H1 (cell line): Measurements from ENCODE around the gene RITA1. TPM values are rescaled to one million over a fixed set of nuclear protein-coding genes. Genes with fewer than 3 reads are reported as not detected.

Experiments
- CTCF ChIA-PET: fragments of 300-600 bp; sonication (Branson Sonifier 250); formaldehyde crosslinking; loops from one replicate; lab custom pipeline; 2021; ENCODE audit not compliant: partially characterized antibody; lab: Charles Lee
- POLR2A ChIA-PET: fragments of 300-600 bp; sonication (Branson Sonifier 250); formaldehyde crosslinking; loops from one replicate; lab custom pipeline; 2021; ENCODE audit warnings: inconsistent platforms; ENCODE audit not compliant: partially characterized antibody; lab: Charles Lee
- DNase-seq, 2 experiments: peaks; one replicate each; pipeline versions ENCODE4 v3.0.0 to v3.0.0-alpha.2; 2010 to 2022; ENCODE audit warnings: low spot score in 2 of 2, low read depth in 1 of 2, mixed read lengths in 1 of 2
- FAIRE-seq: peaks from 2 replicates; lab custom pipeline; 2011; peaks lifted over from hg19 to GRCh38; lab: Jason Lieb, UNC
- H2AFZ ChIP-seq: 2 replicates; pipeline ENCODE4 v1.8.1; 2012; ENCODE audit warnings: low read length, inconsistent platforms
- H2AK5ac ChIP-seq: 2 replicates; pipeline ENCODE4 v1.6.1; 2013; ENCODE audit warnings: low read depth, low read length
- H2BK120ac ChIP-seq: replicated peaks from 2 replicates; pipeline ENCODE3; 2013; ENCODE audit warnings: low read depth, low read length, inconsistent platforms
- H2BK12ac ChIP-seq: 2 replicates; pipeline ENCODE4 v1.6.1; 2013; ENCODE audit warnings: low read depth, low read length
- H2BK15ac ChIP-seq: 2 replicates; pipeline ENCODE4 v1.6.1; 2013; ENCODE audit warnings: low read length
- H2BK20ac ChIP-seq: 2 replicates; pipeline ENCODE4 v1.6.1; 2013; ENCODE audit warnings: low read length
- H2BK5ac ChIP-seq: 2 replicates; pipeline ENCODE4 v1.6.1; 2013; ENCODE audit warnings: low read depth, low read length
- H3K14ac ChIP-seq: 2 replicates; pipeline ENCODE4 v1.6.1; 2013; ENCODE audit warnings: inconsistent platforms; ENCODE audit not compliant: insufficient read length
- H3K18ac ChIP-seq: 2 replicates; pipeline ENCODE4 v1.6.1; 2013; ENCODE audit warnings: low read length; ENCODE audit errors: extremely low read depth
- H3K23ac ChIP-seq: 2 replicates; pipeline ENCODE4 v1.6.1; 2013; ENCODE audit warnings: inconsistent platforms; ENCODE audit not compliant: insufficient read length
- H3K23me2 ChIP-seq: 2 replicates; pipeline ENCODE4 v1.6.1; 2013; ENCODE audit warnings: low read depth, low read length
- H3K27ac ChIP-seq: 2 replicates; pipeline ENCODE4 v1.6.1; 2011; ENCODE audit warnings: low read depth, low read length, inconsistent platforms
- H3K27me3 ChIP-seq, 4 experiments: replicated peaks in 1 of 4; 1 replicate in 1 of 4; 2 replicates in 3 of 4; pipeline versions ENCODE4 v1.6.1 to v1.8.1; 2011 to 2013; ENCODE audit warnings: low read length in 3 of 4, mild to moderate bottlenecking in 3 of 4, inconsistent platforms in 2 of 4, mixed read lengths in 2 of 4, moderate library complexity in 1 of 4; ENCODE audit not compliant: control insufficient read depth in 3 of 4, insufficient read depth in 3 of 4; ENCODE audit errors: extremely low read depth in 1 of 4
- H3K36me3 ChIP-seq, 4 experiments: 2 replicates each; pipeline versions ENCODE4 v1.6.1 to v1.8.1; 2011 to 2013; ENCODE audit warnings: mild to moderate bottlenecking in 4 of 4, low read length in 3 of 4, moderate library complexity in 2 of 4, control low read depth in 1 of 4, inconsistent platforms in 1 of 4; ENCODE audit not compliant: insufficient read depth in 4 of 4, control insufficient read depth in 2 of 4
- H3K4ac ChIP-seq: replicated peaks from 2 replicates; pipeline ENCODE3; 2013; ENCODE audit warnings: low read length, low read depth, mixed read lengths, inconsistent platforms; ENCODE audit not compliant: insufficient read length
- H3K4me1 ChIP-seq, 4 experiments: replicated peaks in 1 of 4; 1 replicate in 1 of 4; 2 replicates in 3 of 4; pipeline versions ENCODE4 v1.6.1 to v1.8.1; 2011 to 2013; ENCODE audit warnings: low read length in 3 of 4, inconsistent platforms in 2 of 4, mixed read lengths in 1 of 4; ENCODE audit not compliant: insufficient read depth in 4 of 4, control insufficient read depth in 3 of 4
- H3K4me2 ChIP-seq, 2 experiments: 2 replicates each; pipeline versions ENCODE4 v1.6.1 to v1.8.1; 2011 to 2013; ENCODE audit warnings: low read depth in 2 of 2, low read length in 2 of 2, control low read depth in 1 of 2, inconsistent platforms in 1 of 2, mild to moderate bottlenecking in 1 of 2; ENCODE audit not compliant: insufficient read depth in 1 of 2
- H3K4me3 ChIP-seq, 4 experiments: fragments of 200-600, 300-600 bp in 1 of 4; sonication (generic), shearing (Covaris generic), sonication (Bioruptor Twin) in 1 of 4; 2 replicates each; pipeline versions ENCODE4 v1.5.1 to v1.8.1; 2011 to 2016; ENCODE audit warnings: low read length in 4 of 4, low read depth in 3 of 4, control low read depth in 2 of 4, inconsistent platforms in 2 of 4, mild to moderate bottlenecking in 2 of 4, mixed read lengths in 1 of 4, moderate library complexity in 1 of 4; ENCODE audit not compliant: insufficient read depth in 2 of 4; ENCODE audit errors: extremely low read depth in 1 of 4
- H3K56ac ChIP-seq: replicated peaks from 2 replicates; pipeline ENCODE3; 2013; ENCODE audit warnings: low read depth, mild to moderate bottlenecking, mixed read lengths, low read length, inconsistent platforms; ENCODE audit not compliant: insufficient read length
- H3K79me1 ChIP-seq: 2 replicates; pipeline ENCODE4 v1.6.1; 2013; ENCODE audit warnings: low read depth, low read length, control low read depth
- H3K79me2 ChIP-seq, 2 experiments: 2 replicates each; pipeline versions ENCODE4 v1.6.1 to v1.8.1; 2012 to 2013; ENCODE audit warnings: low read length in 2 of 2, mild to moderate bottlenecking in 2 of 2, inconsistent platforms in 1 of 2; ENCODE audit not compliant: insufficient read depth in 2 of 2, control insufficient read depth in 1 of 2
- H3K9ac ChIP-seq, 4 experiments: replicated peaks in 1 of 4; 1 replicate in 1 of 4; 2 replicates in 3 of 4; pipeline versions ENCODE4 v1.6.1 to v1.8.1; 2011 to 2013; ENCODE audit warnings: low read depth in 3 of 4, low read length in 3 of 4, control low read depth in 2 of 4, mild to moderate bottlenecking in 2 of 4, moderate library complexity in 2 of 4, inconsistent platforms in 1 of 4; ENCODE audit errors: extremely low read depth in 1 of 4
- H3K9me3 ChIP-seq, 2 experiments: 2 replicates each; pipeline versions ENCODE4 v1.6.1 to v1.8.1; 2012 to 2013; ENCODE audit warnings: mild to moderate bottlenecking in 2 of 2, moderate library complexity in 2 of 2, control low read depth in 1 of 2, inconsistent platforms in 1 of 2, low read depth in 1 of 2, low read length in 1 of 2, mixed read lengths in 1 of 2; ENCODE audit not compliant: insufficient read depth in 2 of 2
- H4K20me1 ChIP-seq, 2 experiments: replicated peaks in 1 of 2; 2 replicates each; pipeline versions ENCODE3 to v1.8.1; 2011 to 2013; ENCODE audit warnings: inconsistent platforms in 2 of 2, low read length in 2 of 2, mild to moderate bottlenecking in 1 of 2; ENCODE audit not compliant: insufficient read depth in 2 of 2, control insufficient read depth in 1 of 2
- H4K5ac ChIP-seq: 2 replicates; pipeline ENCODE4 v1.6.1; 2013; ENCODE audit warnings: low read length, low read depth, mixed read lengths, inconsistent platforms; ENCODE audit not compliant: insufficient read length
- H4K8ac ChIP-seq: 2 replicates; pipeline ENCODE4 v1.8.0; 2013; ENCODE audit warnings: mild to moderate bottlenecking, moderate library complexity, low read length, inconsistent platforms; ENCODE audit not compliant: insufficient read depth; ENCODE audit errors: extremely low read depth
- H4K91ac ChIP-seq: replicated peaks from 2 replicates; pipeline ENCODE3; 2013; ENCODE audit warnings: low read length, mixed read lengths, inconsistent platforms; ENCODE audit not compliant: insufficient read length
- POLR2A ChIP-seq, 2 experiments: IDR thresholded peaks; 1 replicate in 1 of 2; 2 replicates in 1 of 2; pipeline ENCODE4 v1.6.1; 2011; ENCODE audit warnings: low read depth in 2 of 2, low read length in 2 of 2, mild to moderate bottlenecking in 2 of 2; ENCODE audit errors: control extremely low read depth in 1 of 2
- SP4 ChIP-seq: IDR thresholded peaks from 2 replicates; pipeline ENCODE4 v1.6.1; 2012; ENCODE audit warnings: low read length, inconsistent platforms
- WGBS, 2 experiments: shearing (Covaris generic) in 1 of 2; methylation state at CpG; one replicate each; pipeline versions ENCODE4 v1.1.6 to v1.1.7; 2013 to 2015; ENCODE audit warnings: low lambda C conversion rate in 2 of 2, mixed read lengths in 2 of 2, inconsistent platforms in 1 of 2, low coverage in 1 of 2, missing lambda C conversion rate in 1 of 2; ENCODE audit not compliant: insufficient replicate concordance in 2 of 2, insufficient coverage in 1 of 2, insufficient read length in 1 of 2; ENCODE audit errors: extremely low coverage in 1 of 2, missing lambda C conversion rate in 1 of 2; 5-methylcytosine and 5-hydroxymethylcytosine counted together
- polyA plus RNA-seq, 7 experiments: library from polyadenylated mRNA; depleted of rRNA in 3 of 7; stranded (reverse) in 5 of 7; unstranded in 2 of 7; fragments of >200 nt in 5 of 7; fragments of 200-250 nt in 2 of 7; gene quantifications; 1 replicate in 5 of 7; 2 replicates in 1 of 7; 4 replicates in 1 of 7; pipeline versions ENCODE4 v1.2.1 to v1.2.3, GENCODE V29; 2011 to 2013; ENCODE audit warnings: missing spikeins in 2 of 7, mixed read lengths in 2 of 7
- total RNA-seq: library from RNA; stranded (reverse); fragmentation: NEBNext Ultra II Directional; extraction: Animal tissue kit (Norgen Biotek cat#: 25700); gene quantifications from 2 replicates; pipeline ENCODE4 v1.2.1, GENCODE V29; 2021

The RITA1 gene
- total and polyA plus RNA-seq, 2 of the 8 experiments (the other 6 are each of a cell fraction or from before 2014, with no cell fraction given), result 24.1 to 25.8 TPM

DNA sequence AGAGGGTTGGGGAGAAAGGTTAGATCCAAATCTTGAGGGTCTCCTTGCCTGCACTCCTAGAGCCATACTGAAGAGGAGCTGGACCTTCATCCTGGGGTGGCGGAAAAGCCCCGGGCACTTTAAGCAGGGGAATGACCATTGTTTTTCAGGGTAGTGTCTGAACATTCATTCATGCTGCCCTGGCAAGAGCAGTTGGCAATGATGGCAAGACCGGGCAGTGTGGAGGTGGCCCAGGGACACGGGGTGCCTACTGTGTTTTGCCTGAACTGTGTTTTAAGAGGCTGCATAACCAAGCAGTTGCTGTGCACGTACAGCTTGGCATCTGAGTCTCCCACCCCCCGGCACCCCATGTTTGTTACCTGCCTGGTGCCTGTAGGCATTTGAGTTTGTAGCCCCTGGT is 50.5 kb downstream of the RITA1 start:
- Histone ChIP-seq H3K79me1 (no peaks in the 10 kb centered on the region; the same call in 1 of the 2 replicates), H3K9ac (no peak overlapping the region), H3K18ac (no peak overlapping the region), H3K79me2 (no peaks in the 10 kb centered on the region), H3K56ac (no peak overlapping the region), H2BK20ac (no peak overlapping the region), H3K4ac (no peak overlapping the region), H3K27ac (no peak overlapping the region), H2BK120ac (no peak overlapping the region), H2AFZ (no peak overlapping the region), H3K23ac (no peak overlapping the region), H2BK12ac (no peak overlapping the region), H3K4me2 (no peak overlapping the region), H3K14ac (no peak overlapping the region), H2BK15ac (no peak overlapping the region), H4K91ac (no peak overlapping the region), H3K4me1 (peaks cover 9 to 22% (median 20%) of the 10 kb centered on the region in 4 experiments), H2BK5ac (no peak overlapping the region), H3K4me3 (no peak overlapping the region), H2AK5ac (no peak overlapping the region), H3K36me3 (peaks cover 0 to 7% (median 4%) of the 10 kb centered on the region in 4 experiments; a peak in 4 of 8 replicates), H4K5ac (no peak overlapping the region), H4K8ac (no peak overlapping the region), H4K20me1 (peaks cover 0 to 2% of the 10 kb centered on the region in 2 experiments), H3K9me3 (no peaks in the 10 kb centered on the region; a peak in 1 of 4 replicates), H3K23me2 (no peaks in the 10 kb centered on the region; the same call in 1 of the 2 replicates), H3K27me3 (no peaks in the 10 kb centered on the region; a peak in 1 of 7 replicates)
- no peak for DNase-seq
- TF ChIP-seq SP4, result no peak
- no peak for TF ChIP-seq POLR2A (IDR thresholded peaks at IDR 0.05; ENCODE audit: control extremely low read depth in 1 of 2, low read depth in 2 of 2, low read length in 2 of 2)
- 82% methylated on average over 6 of the region's 6 CpGs; no CpG with 5 or more reads in 1 of the 2 experiments for WGBS, 2 experiments
- no peak for FAIRE-seq
- CTCF ChIA-PET, result interaction anchor here (0.6 to 1.0 kb wide), 2 partner anchors 9 to 182 kb away, joined by 3 to 4 read pairs; no protein-coding TSS in a partner anchor
- POLR2A ChIA-PET, result interaction anchor here (1.0 to 4.9 kb wide), 4 partner anchors 10 to 131 kb away, joined by 3 to 16 read pairs (median 6); partner anchors contain the start of gene TPCN1
